ENCODE data around the gene POU3F2.

The POU3F2 gene

DNA sequence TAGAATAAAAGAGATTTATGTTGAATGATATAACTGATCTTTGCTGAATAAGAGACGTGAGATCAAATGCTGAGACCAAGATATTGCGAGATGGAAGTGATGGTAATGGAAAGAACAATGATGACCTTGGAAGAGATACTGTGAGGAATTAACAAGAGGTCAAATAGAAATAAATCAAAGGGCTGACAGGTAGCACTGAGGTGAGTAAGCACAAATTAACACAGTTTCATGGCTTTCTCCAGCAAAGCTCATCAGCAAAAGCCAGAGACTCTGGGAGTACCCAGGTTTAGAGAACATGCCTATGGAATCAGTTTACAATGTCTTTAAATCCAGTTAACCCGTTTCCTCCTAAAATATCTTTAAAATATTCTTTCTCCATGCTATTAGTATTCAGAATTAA is 53.3 kb downstream of the POU3F2 start:
- H3K4me1 Mint-ChIP-seq: no peaks in the 10 kb centered on the region
- H3K36me3 Mint-ChIP-seq: peaks cover 21% of the 10 kb centered on the region
- H3K9me3 Mint-ChIP-seq: no peaks in the 10 kb centered on the region
- no peak overlapping the region for H3K4me3 Mint-ChIP-seq
- no peaks in the 10 kb centered on the region for H3K27me3 Mint-ChIP-seq
- DNase-seq (ENCODE audit: low spot score in 2 of 2) (no peak), ATAC-seq (ENCODE audit: low read depth) (no peak)
- H3K27ac Mint-ChIP-seq: no peak overlapping the region
